ENCODE data around the gene RNASE2.
"Not testable (repeated sequence)": the region's sequence is repeated elsewhere in the genome, so short reads cannot be mapped to it uniquely, and the experiment has no call there.

DNA sequence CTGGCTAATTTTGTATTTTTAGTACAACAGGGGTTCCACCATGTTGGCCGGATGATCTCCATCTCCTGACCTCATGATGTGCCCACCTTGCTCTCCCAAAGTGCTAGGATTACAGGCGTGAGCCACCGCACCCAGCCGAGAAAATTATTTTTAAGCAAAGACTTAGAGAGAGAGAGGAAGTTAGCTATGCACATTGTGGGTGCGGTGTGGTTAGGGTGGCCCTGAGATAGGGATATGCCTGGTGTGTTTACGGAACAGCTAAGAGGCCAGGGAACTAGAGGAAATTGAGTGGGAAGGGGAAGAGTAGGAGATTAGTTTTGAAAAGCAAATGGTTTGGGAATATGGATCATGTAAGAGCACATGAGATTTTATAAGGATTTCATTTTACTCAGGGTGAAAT is 10.1 kb upstream of the RNASE2 start:
- TF ChIP-seq, protein P1, sequence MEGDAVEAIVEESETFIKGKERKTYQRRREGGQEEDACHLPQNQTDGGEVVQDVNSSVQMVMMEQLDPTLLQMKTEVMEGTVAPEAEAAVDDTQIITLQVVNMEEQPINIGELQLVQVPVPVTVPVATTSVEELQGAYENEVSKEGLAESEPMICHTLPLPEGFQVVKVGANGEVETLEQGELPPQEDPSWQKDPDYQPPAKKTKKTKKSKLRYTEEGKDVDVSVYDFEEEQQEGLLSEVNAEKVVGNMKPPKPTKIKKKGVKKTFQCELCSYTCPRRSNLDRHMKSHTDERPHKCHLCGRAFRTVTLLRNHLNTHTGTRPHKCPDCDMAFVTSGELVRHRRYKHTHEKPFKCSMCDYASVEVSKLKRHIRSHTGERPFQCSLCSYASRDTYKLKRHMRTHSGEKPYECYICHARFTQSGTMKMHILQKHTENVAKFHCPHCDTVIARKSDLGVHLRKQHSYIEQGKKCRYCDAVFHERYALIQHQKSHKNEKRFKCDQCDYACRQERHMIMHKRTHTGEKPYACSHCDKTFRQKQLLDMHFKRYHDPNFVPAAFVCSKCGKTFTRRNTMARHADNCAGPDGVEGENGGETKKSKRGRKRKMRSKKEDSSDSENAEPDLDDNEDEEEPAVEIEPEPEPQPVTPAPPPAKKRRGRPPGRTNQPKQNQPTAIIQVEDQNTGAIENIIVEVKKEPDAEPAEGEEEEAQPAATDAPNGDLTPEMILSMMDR (IDR thresholded peaks at IDR 0.05 in 4 of 5, conservative IDR thresholded peaks at IDR 0.05 in 1 of 5) = not testable (repeated sequence)
- not testable (repeated sequence) for TF ChIP-seq POLR2A (IDR thresholded peaks at IDR 0.05)
